Activated CD4-positive, CD25-positive, alpha-beta regulatory T cell treated with anti-CD3 and anti-CD28 coated beads, Interleukin-2, amount 50 U/mL, for 24 hours (primary cell): ENCODE measurements around the gene DCXR.

Experiments
- ATAC-seq, 2 donors: fragments of 150-1000 bp; cut with Tn5 transposase; one replicate each; pipeline ENCODE4 v1.10.0; 2021; ENCODE audit warnings: mild to moderate bottlenecking in 1 of 2, moderate library complexity in 1 of 2

DCXR gene

GRCh38 chr17:82036634-82037091 is 834 bp downstream of the DCXR start:
- ATAC-seq: no peak

- no peak for ATAC-seq
Measured at GRCh38 chr17:82035956-82036633, 1.4 kb downstream of the DCXR start.

GRCh38 chr17:82035488-82035887 is 2.0 kb downstream of the DCXR start:
- no peak for ATAC-seq

- ATAC-seq: no peak
Measured at GRCh38 chr17:82034371-82035011, 3.0 kb downstream of the DCXR start.

GRCh38 chr17:82033359-82034085 is 4.0 kb downstream of the DCXR start:
- no peak for ATAC-seq

GRCh38 chr17:82031885-82032627 is 5.4 kb downstream of the DCXR start:
- ATAC-seq: peak; percentile 25 to 39

GRCh38 chr17:82031303-82031884 is 6.1 kb downstream of the DCXR start, which contains the start of gene RAC3:
RAC3 (plus strand) TSS chr17:82031678; CDS start chr17:82031762, 84 bp downstream.
- peak; percentile 17 to 20 for ATAC-seq

GRCh38 chr17:82030470-82031302 is 6.8 kb downstream of the DCXR start:
- peak; percentile 75 to 76 for ATAC-seq

GRCh38 chr17:82029990-82030469 is 7.5 kb downstream of the DCXR start:
- no peak for ATAC-seq

GRCh38 chr17:82029391-82029790 is 8.1 kb downstream of the DCXR start:
- ATAC-seq: no peak

GRCh38 chr17:82028966-82029365 is 8.5 kb downstream of the DCXR start:
- no peak for ATAC-seq

- no peak for ATAC-seq
Measured at GRCh38 chr17:82028246-82028645, 9.3 kb downstream of the DCXR start.

GRCh38 chr17:82025401-82026107 is 11.9 kb downstream of the DCXR start:
- no peak for ATAC-seq

- no peak for ATAC-seq
Measured at GRCh38 chr17:82024859-82025258, 12.6 kb downstream of the DCXR start.

GRCh38 chr17:82023447-82024241 is 13.9 kb downstream of the DCXR start:
- no peak for ATAC-seq

GRCh38 chr17:82022981-82023446 is 14.5 kb downstream of the DCXR start, which contains the start of gene LRRC45:
LRRC45 (plus strand) TSS chr17:82023305; CDS start chr17:82023644, 339 bp downstream.
- peak; percentile 96 to 97 for ATAC-seq

GRCh38 chr17:82022310-82022980 is 15.1 kb downstream of the DCXR start, which contains the start of gene CENPX:
CENPX (minus strand) TSS chr17:82022878; CDS start chr17:82022861, 17 bp downstream.
- no peak for ATAC-seq

GRCh38 chr17:82021900-82022309 is 15.6 kb downstream of the DCXR start:
- ATAC-seq: no peak
